ENCODE results near the gene OSM.

The OSM gene

GRCh38 chr22:30261134-30261533 is 5.5 kb downstream of the OSM start:
- DNase-seq = no peak

GRCh38 chr22:30260682-30261081 is 6.0 kb downstream of the OSM start:
- DNase-seq = no peak

GRCh38 chr22:30260276-30260675 is 6.4 kb downstream of the OSM start:
- DNase-seq = no peak

- DNase-seq = no peak
Measured at GRCh38 chr22:30254314-30254713, 12.3 kb downstream of the OSM start.

- no peak for DNase-seq
Measured at GRCh38 chr22:30253205-30253852, 13.3 kb downstream of the OSM start.

- DNase-seq = peak; percentile 49
Measured at GRCh38 chr22:30252411-30253204, 14.0 kb downstream of the OSM start.

GRCh38 chr22:30251711-30252110 is 14.9 kb downstream of the OSM start:
- DNase-seq = no peak

GRCh38 chr22:30250661-30251267 is 15.9 kb downstream of the OSM start:
- no peak for DNase-seq

GRCh38 chr22:30250039-30250565 is 16.5 kb downstream of the OSM start:
- no peak for DNase-seq

GRCh38 chr22:30249049-30250038 is 17.3 kb downstream of the OSM start:
- DNase-seq = no peak

- DNase-seq = no peak
Measured at GRCh38 chr22:30248484-30248883, 18.2 kb downstream of the OSM start.

GRCh38 chr22:30247974-30248373 is 18.7 kb downstream of the OSM start:
- DNase-seq = no peak

- no peak for DNase-seq
Measured at GRCh38 chr22:30247561-30247960, 19.1 kb downstream of the OSM start.

GRCh38 chr22:30246814-30247376 is 19.8 kb downstream of the OSM start:
- DNase-seq = no peak

- no peak for DNase-seq
Measured at GRCh38 chr22:30245985-30246813, 20.5 kb downstream of the OSM start, which contains the start of gene LIF. Gene LIF (minus strand): TSS chr22:30246759. CDS start chr22:30246695, 64 bp downstream.

- DNase-seq = no peak
Measured at GRCh38 chr22:30245181-30245984, 21.3 kb downstream of the OSM start.

- no peak for DNase-seq
Measured at GRCh38 chr22:30244641-30245040, 22.0 kb downstream of the OSM start.

GRCh38 chr22:30244066-30244465 is 22.6 kb downstream of the OSM start:
- DNase-seq = no peak

GRCh38 chr22:30243661-30244060 is 23.0 kb downstream of the OSM start:
- DNase-seq = no peak

Data from NCI-H146 (cell line).